C4-2B (cell line): ENCODE data around the gene TMCO6.

Experiments used
- ZFX ChIP-seq: fragments of 450-650 bp; IDR thresholded peaks from 2 replicates; pipeline ENCODE4 v1.6.1; 2017
- TF ChIP-seq, protein P1 (sequence below): fragments of 450-650 bp; conservative IDR thresholded peaks from 2 replicates; pipeline ENCODE4 v1.5.1; 2017; ENCODE audit warnings: mild to moderate bottlenecking

- TF ChIP-seq, protein P1, sequence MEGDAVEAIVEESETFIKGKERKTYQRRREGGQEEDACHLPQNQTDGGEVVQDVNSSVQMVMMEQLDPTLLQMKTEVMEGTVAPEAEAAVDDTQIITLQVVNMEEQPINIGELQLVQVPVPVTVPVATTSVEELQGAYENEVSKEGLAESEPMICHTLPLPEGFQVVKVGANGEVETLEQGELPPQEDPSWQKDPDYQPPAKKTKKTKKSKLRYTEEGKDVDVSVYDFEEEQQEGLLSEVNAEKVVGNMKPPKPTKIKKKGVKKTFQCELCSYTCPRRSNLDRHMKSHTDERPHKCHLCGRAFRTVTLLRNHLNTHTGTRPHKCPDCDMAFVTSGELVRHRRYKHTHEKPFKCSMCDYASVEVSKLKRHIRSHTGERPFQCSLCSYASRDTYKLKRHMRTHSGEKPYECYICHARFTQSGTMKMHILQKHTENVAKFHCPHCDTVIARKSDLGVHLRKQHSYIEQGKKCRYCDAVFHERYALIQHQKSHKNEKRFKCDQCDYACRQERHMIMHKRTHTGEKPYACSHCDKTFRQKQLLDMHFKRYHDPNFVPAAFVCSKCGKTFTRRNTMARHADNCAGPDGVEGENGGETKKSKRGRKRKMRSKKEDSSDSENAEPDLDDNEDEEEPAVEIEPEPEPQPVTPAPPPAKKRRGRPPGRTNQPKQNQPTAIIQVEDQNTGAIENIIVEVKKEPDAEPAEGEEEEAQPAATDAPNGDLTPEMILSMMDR = no peak
- TF ChIP-seq ZFX = no peak
These were observed 51.2 kb downstream of the TMCO6 start for GRCh38 chr5:140690376-140690932.
